Peyer's patch (tissue), 4 donors: Measurements from ENCODE around the gene CYP2U1. TPM values are rescaled to one million over a fixed set of nuclear protein-coding genes. Genes with fewer than 3 reads are reported as not detected.

Experiments
- DNase-seq, 3 donors: peaks; one replicate each; pipeline ENCODE4 v3.0.0-alpha.2; 2017 to 2019
- H3K27ac ChIP-seq, 4 donors: fragments of 200-600 bp; sonication (generic); one replicate each; pipeline ENCODE4 v1.5.1; 2016 to 2019
- H3K27me3 ChIP-seq, 2 donors: fragments of 200-600 bp; sonication (generic); one replicate each; pipeline ENCODE4 v1.5.1; 2019
- H3K36me3 ChIP-seq, 3 donors: fragments of 200-600 bp; sonication (generic); one replicate each; pipeline ENCODE4 v1.5.1; 2016 to 2019
- H3K4me1 ChIP-seq, 4 donors: fragments of 200-600 bp; sonication (generic); one replicate each; pipeline ENCODE4 v1.5.1; 2016 to 2019
- H3K4me3 ChIP-seq, 4 donors: fragments of 200-600 bp; sonication (generic); 1 replicate in 3 of 4; 2 replicates in 1 of 4; pipeline ENCODE4 v1.5.1; 2016 to 2019; ENCODE audit warnings: mild to moderate bottlenecking in 1 of 4
- H3K9me3 ChIP-seq, 4 donors: fragments of 200-600 bp; sonication (generic); one replicate each; pipeline ENCODE4 v1.5.1; 2016 to 2019; ENCODE audit warnings: mild to moderate bottlenecking in 1 of 4
- CTCF ChIP-seq, 6 experiments: fragments of 450-650 bp in 4 of 6; fragments of 200-600 bp in 2 of 6; sonication (generic) in 1 of 6; IDR thresholded peaks; one replicate each; pipeline ENCODE4 v1.5.1; 2017 to 2019; ENCODE audit warnings: antibody characterized with exemption in 6 of 6, mild to moderate bottlenecking in 3 of 6, moderate library complexity in 1 of 6
- POLR2A ChIP-seq, 2 donors: fragments of 450-650 bp; IDR thresholded peaks; one replicate each; pipeline ENCODE4 v1.5.1; 2017; ENCODE audit warnings: antibody characterized with exemption in 2 of 2, mild to moderate bottlenecking in 2 of 2, moderate library complexity in 2 of 2
- total RNA-seq, 4 donors: library from RNA; depleted of rRNA; stranded (reverse); fragments of >200 nt; gene quantifications; one replicate each; pipeline ENCODE4 v1.1.0, GENCODE V29; 2016

CYP2U1 gene
- total RNA-seq, 4 donors from 2014 or later = 4.9 to 14.9 (median 7.7) TPM

GRCh38 chr4:107893171-107894137, 37.9 kb upstream of the CYP2U1 start:
- Histone ChIP-seq H3K4me1 (no peaks in the 10 kb centered on the region), H3K36me3 (peaks cover 0 to 5% (median 0%) of the 10 kb centered on the region in 3 donors), H3K9me3 (no peaks in the 10 kb centered on the region), H3K27ac (no peak overlapping the region), H3K27me3 (no peaks in the 10 kb centered on the region), H3K4me3 (no peak overlapping the region)
- TF ChIP-seq CTCF (IDR thresholded peaks at IDR 0.05) = no peak
- DNase-seq = no peak

GRCh38 chr4:107894138-107894603, 37.2 kb upstream of the CYP2U1 start:
- Histone ChIP-seq H3K4me1 (no peaks in the 10 kb centered on the region), H3K4me3 (no peak overlapping the region), H3K36me3 (peaks cover 0 to 5% (median 0%) of the 10 kb centered on the region in 3 donors), H3K9me3 (no peaks in the 10 kb centered on the region), H3K27me3 (no peaks in the 10 kb centered on the region), H3K27ac (peak overlapping the region in 1 of 4 donors; percentile 6)
- TF ChIP-seq POLR2A (IDR thresholded peaks at IDR 0.05) (no peak), CTCF (IDR thresholded peaks at IDR 0.05) (no peak)
- no peak for DNase-seq

GRCh38 chr4:107896158-107896645, 35.1 kb upstream of the CYP2U1 start:
- Histone ChIP-seq H3K36me3 (peaks cover 0 to 5% (median 0%) of the 10 kb centered on the region in 3 donors), H3K27me3 (no peaks in the 10 kb centered on the region), H3K9me3 (no peaks in the 10 kb centered on the region), H3K4me3 (no peak overlapping the region), H3K4me1 (no peaks in the 10 kb centered on the region), H3K27ac (peak overlapping the region in 1 of 4 donors; percentile 18)
- TF ChIP-seq CTCF (IDR thresholded peaks at IDR 0.05) = no peak
- no peak for TF ChIP-seq POLR2A (IDR thresholded peaks at IDR 0.05)
- DNase-seq = peak in 1 of 3 donors; percentile 46

DNA sequence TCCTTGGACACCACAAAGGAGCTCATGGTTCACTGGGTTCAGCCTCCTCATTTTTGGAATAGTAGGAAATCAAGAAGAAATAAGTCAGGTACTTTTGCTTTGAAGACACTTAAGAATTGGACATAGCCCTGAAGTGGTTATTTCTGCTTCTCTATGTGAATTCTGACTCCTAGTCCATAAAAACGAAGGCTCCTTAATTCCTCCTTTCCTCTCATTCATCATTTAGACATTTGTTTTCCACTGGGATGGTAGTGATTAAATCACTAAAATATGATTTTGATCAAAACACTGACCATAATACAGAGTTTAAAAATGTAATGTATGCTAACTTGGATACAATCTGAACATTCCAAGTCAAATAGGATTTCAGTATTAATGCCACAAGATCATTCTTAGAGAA, 34.7 kb upstream of the CYP2U1 start:
- H3K9me3 ChIP-seq = no peaks in the 10 kb centered on the region
- no peaks in the 10 kb centered on the region for H3K27me3 ChIP-seq
- no peaks in the 10 kb centered on the region for H3K4me1 ChIP-seq
- peaks cover 0 to 5% (median 0%) of the 10 kb centered on the region in 3 donors for H3K36me3 ChIP-seq
- no peak for DNase-seq
- TF ChIP-seq POLR2A (IDR thresholded peaks at IDR 0.05) = no peak
- no peak for TF ChIP-seq CTCF (IDR thresholded peaks at IDR 0.05)
- H3K4me3 ChIP-seq = no peak overlapping the region
- H3K27ac ChIP-seq = peak overlapping the region in 1 of 4 donors; percentile 18

GRCh38 chr4:107897823-107898222, 33.5 kb upstream of the CYP2U1 start:
- TF ChIP-seq CTCF (IDR thresholded peaks at IDR 0.05) = no peak
- no peak for TF ChIP-seq POLR2A (IDR thresholded peaks at IDR 0.05)
- Histone ChIP-seq H3K27ac (peak overlapping the region in 1 of 4 donors; percentile 2), H3K36me3 (peaks cover 0 to 10% (median 0%) of the 10 kb centered on the region in 3 donors), H3K27me3 (no peaks in the 10 kb centered on the region), H3K9me3 (no peaks in the 10 kb centered on the region), H3K4me3 (no peak overlapping the region), H3K4me1 (no peaks in the 10 kb centered on the region)
- DNase-seq = no peak
